HL-60 (cell line): ENCODE results near the gene SLC24A3.

Experiments
- DNase-seq, 2 experiments: peaks; one replicate each; pipeline ENCODE4 v3.0.0-alpha.2; 2010 to 2020; ENCODE audit warnings: low read depth in 1 of 2, low spot score in 1 of 2
- H3K27ac ChIP-seq: fragments of 250-450 bp; sonication (Bioruptor Pico); replicated peaks from 2 replicates; pipeline ENCODE4 v1.5.1; 2020; ENCODE audit warnings: mild to moderate bottlenecking, moderate library complexity
- H3K27me3 ChIP-seq: fragments of 250-450 bp; sonication (Bioruptor Pico); 2 replicates; pipeline ENCODE4 v1.5.1; 2021; ENCODE audit warnings: mild to moderate bottlenecking, moderate library complexity; ENCODE audit not compliant: insufficient read depth, poor library complexity, severe bottlenecking
- H3K4me3 ChIP-seq: replicated peaks from 2 replicates; pipeline ENCODE4 v1.5.1; 2011; ENCODE audit warnings: mild to moderate bottlenecking, control low read depth, low read length; ENCODE audit not compliant: insufficient read depth
- CTCF ChIP-seq: IDR thresholded peaks from one replicate; pipeline ENCODE4 v1.5.1; 2011; ENCODE audit warnings: low read length, control low read depth, inconsistent platforms; ENCODE audit not compliant: insufficient read depth
- GABPA ChIP-seq: IDR thresholded peaks from 2 replicates; pipeline ENCODE4 v1.6.1; 2012; ENCODE audit warnings: low read depth
- POLR2AphosphoS5 ChIP-seq: IDR thresholded peaks from 2 replicates; pipeline ENCODE4 v1.6.1; 2012; ENCODE audit warnings: low read depth
- REST ChIP-seq: IDR thresholded peaks from 2 replicates; pipeline ENCODE4 v1.6.1; 2012; ENCODE audit warnings: low read depth; ENCODE audit not compliant: insufficient replicate concordance
- SPI1 ChIP-seq: IDR thresholded peaks from 2 replicates; pipeline ENCODE4 v1.6.1; 2012; ENCODE audit warnings: low read depth, mild to moderate bottlenecking, borderline replicate concordance

The SLC24A3 gene

GRCh38 chr20:19482726-19483125 lies 270.3 kb downstream of the SLC24A3 start:
- no peak overlapping the region for H3K27ac ChIP-seq
- no peak for DNase-seq
- H3K4me3 ChIP-seq = no peak overlapping the region
- H3K27me3 ChIP-seq = no peaks in the 10 kb centered on the region
- no peak for TF ChIP-seq REST
- no peak for TF ChIP-seq POLR2AphosphoS5
- TF ChIP-seq GABPA = no peak
- TF ChIP-seq SPI1 = no peak
- TF ChIP-seq CTCF = no peak

- Histone ChIP-seq H3K27me3 (no peaks in the 10 kb centered on the region), H3K4me3 (no peak overlapping the region), H3K27ac (no peak overlapping the region)
- no peak for DNase-seq
- TF ChIP-seq POLR2AphosphoS5 (no peak), CTCF (no peak), SPI1 (no peak), GABPA (no peak), REST (no peak)
Observed at GRCh38 chr20:19483309-19483708, 270.9 kb downstream of the SLC24A3 start.

- Histone ChIP-seq H3K4me3 (no peak overlapping the region), H3K27ac (no peak overlapping the region), H3K27me3 (no peaks in the 10 kb centered on the region)
- DNase-seq = no peak
- TF ChIP-seq CTCF (no peak), GABPA (no peak), SPI1 (no peak), POLR2AphosphoS5 (no peak), REST (no peak)
Observed at GRCh38 chr20:19486446-19486845, 274.0 kb downstream of the SLC24A3 start.
